K562 (cell line): Measurements from ENCODE around the gene MMP15. TPM values are rescaled to one million over a fixed set of nuclear protein-coding genes. Genes with fewer than 3 reads are reported as not detected.

Experiments used
- ARID1B ChIP-seq: fragments of 450-650 bp; IDR thresholded peaks from 2 replicates; pipeline ENCODE4 v1.6.1; 2016; ENCODE audit warnings: antibody characterized with exemption, mild to moderate bottlenecking, inconsistent platforms
- ASH1L ChIP-seq: fragments of 450-650 bp; IDR thresholded peaks from 2 replicates; pipeline ENCODE4 v1.6.1; 2018; ENCODE audit warnings: borderline replicate concordance, mild to moderate bottlenecking, low read depth; ENCODE audit not compliant: partially characterized antibody
- DNMT1 ChIP-seq: fragments of 450-650 bp; IDR thresholded peaks from 2 replicates; pipeline ENCODE4 v1.6.1; 2016; ENCODE audit warnings: antibody characterized with exemption, mild to moderate bottlenecking
- HCFC1 ChIP-seq: IDR thresholded peaks from 2 replicates; pipeline ENCODE4 v1.6.1; 2012; ENCODE audit warnings: low read depth, low read length, improper control_type of control experiment
- HDAC1 ChIP-seq, 2 experiments: fragments of 450-650 bp; IDR thresholded peaks; 2 replicates each; pipeline ENCODE4 v1.6.1; 2016 to 2017; ENCODE audit warnings: inconsistent platforms in 1 of 2, mild to moderate bottlenecking in 1 of 2, moderate library complexity in 1 of 2
- KLF10 ChIP-seq: fragments of 250-450 bp; sonication (Bioruptor Pico); IDR thresholded peaks from 2 replicates; pipeline ENCODE4 v1.6.1; 2021; ENCODE audit warnings: matching md5 sums
- NCOA4 ChIP-seq: fragments of 450-650 bp; IDR thresholded peaks from 2 replicates; pipeline ENCODE4 v1.6.1; 2018; ENCODE audit warnings: mild to moderate bottlenecking; ENCODE audit not compliant: partially characterized antibody
- NFIC ChIP-seq: fragments of 450-650 bp; IDR thresholded peaks from 2 replicates; pipeline ENCODE4 v1.6.1; 2017; ENCODE audit warnings: mild to moderate bottlenecking, inconsistent platforms
- POLR2B ChIP-seq: fragments of 450-650 bp; IDR thresholded peaks from 2 replicates; pipeline ENCODE4 v1.6.1; 2018; ENCODE audit warnings: low read depth; ENCODE audit not compliant: partially characterized antibody
- RAD21 ChIP-seq, 2 experiments: fragments of 250-450 bp in 1 of 2; fragments of 450-650 bp in 1 of 2; sonication (Bioruptor Pico) in 1 of 2; formaldehyde crosslinking in 1 of 2; IDR thresholded peaks in 1 of 2; conservative IDR thresholded peaks in 1 of 2; 2 replicates each; pipeline versions ENCODE4 v1.4.0 to v1.8.0; 2020 to 2022; ENCODE audit warnings: mild to moderate bottlenecking in 2 of 2, moderate library complexity in 1 of 2
- TAL1 ChIP-seq: fragments of 450-650 bp; IDR thresholded peaks from 2 replicates; pipeline ENCODE4 v1.6.1; 2016; ENCODE audit warnings: mild to moderate bottlenecking
- polyA plus RNA-seq, 8 experiments: library from polyadenylated mRNA; depleted of rRNA in 4 of 8; stranded (reverse) in 5 of 8; unstranded in 3 of 8; fragments of >200 nt; fragmentation: Nextera tagmentation in 2 of 8; fragmentation: Illumina TruSeq in 1 of 8; extraction: Ambion mirVana in 2 of 8; extraction: Trizol in 1 of 8; gene quantifications; 2 replicates each; pipeline versions ENCODE4 v1.2.1 to v1.2.3, GENCODE V29; 2011 to 2014; ENCODE audit warnings: inconsistent platforms in 1 of 8, missing spikeins in 1 of 8
- total RNA-seq, 7 experiments: library from RNA; depleted of rRNA in 6 of 7; stranded (reverse); fragments of >200 nt in 6 of 7; fragmentation: Illumina TruSeq in 2 of 7; extraction: Trizol in 2 of 7; gene quantifications; 2 replicates each; pipeline versions ENCODE4 v1.2.1 to v1.2.3, GENCODE V29; 2011 to 2021; ENCODE audit warnings: low replicate concordance in 1 of 7
- TF ChIP-seq, protein P1 (sequence below), 2 experiments: fragments of 450-650 bp; formaldehyde crosslinking in 1 of 2; IDR thresholded peaks; 2 replicates each; pipeline versions ENCODE4 v1.4.0 to v1.6.1; 2014 to 2020; ENCODE audit warnings: mild to moderate bottlenecking in 2 of 2, borderline replicate concordance in 1 of 2, low read depth in 1 of 2
- TF ChIP-seq, protein P2 (sequence below): fragments of 250-450 bp; sonication (Bioruptor Pico); IDR thresholded peaks from 2 replicates; pipeline ENCODE4 v1.6.1; 2021; ENCODE audit warnings: mild to moderate bottlenecking
- TF ChIP-seq, protein P3 (sequence below): fragments of 450-650 bp; formaldehyde crosslinking; IDR thresholded peaks from 2 replicates; pipeline ENCODE4 v1.4.0; 2022; ENCODE audit warnings: missing genetic modification characterization
- TF ChIP-seq, protein P4 (sequence below): fragments of 450-650 bp; formaldehyde crosslinking; conservative IDR thresholded peaks from 2 replicates; pipeline ENCODE4 v1.4.0; 2022; ENCODE audit warnings: mild to moderate bottlenecking, missing genetic modification characterization

MMP15 gene
- total and polyA plus RNA-seq, 9 of the 15 experiments (the other 6 are each of a cell fraction or from before 2014, with no cell fraction given) = 0.01 to 20.4 (median 5.5) TPM

DNA sequence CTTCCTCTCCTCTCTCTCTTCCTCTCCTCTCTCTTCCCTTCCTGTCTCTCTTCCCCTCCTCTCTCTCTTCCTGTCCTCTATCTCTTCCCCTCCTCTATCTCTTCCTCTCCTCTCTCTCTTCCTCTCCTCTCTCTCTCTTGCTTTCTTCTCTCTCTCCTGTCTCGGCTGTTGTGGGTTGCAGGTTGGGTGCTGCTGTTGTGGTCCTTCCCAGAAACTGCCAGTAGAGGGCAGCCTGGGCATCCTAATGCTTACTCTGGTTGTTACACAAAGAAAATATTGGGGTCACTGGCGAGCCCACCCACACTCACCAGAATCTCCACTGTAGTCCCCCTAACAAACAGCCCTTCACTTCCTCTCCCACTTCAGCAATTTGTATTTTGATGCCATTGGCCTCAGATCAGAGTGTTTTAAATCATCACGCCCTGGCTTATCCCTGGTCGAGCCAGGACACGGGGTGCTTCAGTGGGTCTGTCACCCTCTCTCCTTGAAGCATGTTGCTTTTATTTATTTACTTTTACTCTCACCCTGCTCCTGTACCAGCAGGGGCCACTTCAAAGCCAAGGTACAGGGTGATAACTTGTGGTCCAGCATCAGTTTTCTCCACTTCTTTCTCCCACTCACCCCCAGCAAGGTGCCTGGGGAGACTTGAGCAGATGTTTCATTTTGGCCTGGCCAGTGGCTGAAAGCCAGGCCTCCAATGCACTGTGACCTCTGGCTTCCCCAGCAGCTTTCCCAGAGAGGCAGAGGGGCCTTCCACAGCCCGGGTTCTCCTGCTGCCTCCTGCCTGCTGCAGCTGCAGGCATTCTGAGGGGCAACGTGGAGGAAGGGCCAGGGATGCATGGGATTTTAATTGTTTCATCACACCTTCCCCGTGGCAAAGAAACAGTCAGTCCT lies 4.7 kb upstream of the MMP15 start (continued):
- TF ChIP-seq, protein P1, sequence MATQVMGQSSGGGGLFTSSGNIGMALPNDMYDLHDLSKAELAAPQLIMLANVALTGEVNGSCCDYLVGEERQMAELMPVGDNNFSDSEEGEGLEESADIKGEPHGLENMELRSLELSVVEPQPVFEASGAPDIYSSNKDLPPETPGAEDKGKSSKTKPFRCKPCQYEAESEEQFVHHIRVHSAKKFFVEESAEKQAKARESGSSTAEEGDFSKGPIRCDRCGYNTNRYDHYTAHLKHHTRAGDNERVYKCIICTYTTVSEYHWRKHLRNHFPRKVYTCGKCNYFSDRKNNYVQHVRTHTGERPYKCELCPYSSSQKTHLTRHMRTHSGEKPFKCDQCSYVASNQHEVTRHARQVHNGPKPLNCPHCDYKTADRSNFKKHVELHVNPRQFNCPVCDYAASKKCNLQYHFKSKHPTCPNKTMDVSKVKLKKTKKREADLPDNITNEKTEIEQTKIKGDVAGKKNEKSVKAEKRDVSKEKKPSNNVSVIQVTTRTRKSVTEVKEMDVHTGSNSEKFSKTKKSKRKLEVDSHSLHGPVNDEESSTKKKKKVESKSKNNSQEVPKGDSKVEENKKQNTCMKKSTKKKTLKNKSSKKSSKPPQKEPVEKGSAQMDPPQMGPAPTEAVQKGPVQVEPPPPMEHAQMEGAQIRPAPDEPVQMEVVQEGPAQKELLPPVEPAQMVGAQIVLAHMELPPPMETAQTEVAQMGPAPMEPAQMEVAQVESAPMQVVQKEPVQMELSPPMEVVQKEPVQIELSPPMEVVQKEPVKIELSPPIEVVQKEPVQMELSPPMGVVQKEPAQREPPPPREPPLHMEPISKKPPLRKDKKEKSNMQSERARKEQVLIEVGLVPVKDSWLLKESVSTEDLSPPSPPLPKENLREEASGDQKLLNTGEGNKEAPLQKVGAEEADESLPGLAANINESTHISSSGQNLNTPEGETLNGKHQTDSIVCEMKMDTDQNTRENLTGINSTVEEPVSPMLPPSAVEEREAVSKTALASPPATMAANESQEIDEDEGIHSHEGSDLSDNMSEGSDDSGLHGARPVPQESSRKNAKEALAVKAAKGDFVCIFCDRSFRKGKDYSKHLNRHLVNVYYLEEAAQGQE (IDR thresholded peaks at IDR 0.05; ENCODE audit: borderline replicate concordance) = peak; percentile 84
- TF ChIP-seq, protein P1 (CRISPR knock-in tag; IDR thresholded peaks at IDR 0.05; ENCODE audit: low read depth) = no peak
- TF ChIP-seq HCFC1 (0 out of 2 replicates have a peak, but pooled peaks have one; percentile 16), NCOA4 (peak; percentile 35), RAD21 (CRISPR knock-in tag; conservative IDR thresholded peaks at IDR 0.05 in 1 of 2, IDR thresholded peaks at IDR 0.05 in 1 of 2) (peak; percentile 82 to 90), KLF10 (CRISPR knock-in tag) (no peak), ARID1B (peak; percentile 36), DNMT1 (peak; percentile 56; the same call in 1 of the 2 replicates), POLR2B (peak; percentile 40), ASH1L (peak; percentile 21), TAL1 (peak; percentile 18; the same call in 1 of the 2 replicates), HDAC1 (IDR thresholded peaks at IDR 0.05) (peak in 1 of 2 experiments; percentile 69; a peak in 2 of 4 replicates), NFIC (peak; percentile 47; the same call in 1 of the 2 replicates)
- TF ChIP-seq, protein P2, sequence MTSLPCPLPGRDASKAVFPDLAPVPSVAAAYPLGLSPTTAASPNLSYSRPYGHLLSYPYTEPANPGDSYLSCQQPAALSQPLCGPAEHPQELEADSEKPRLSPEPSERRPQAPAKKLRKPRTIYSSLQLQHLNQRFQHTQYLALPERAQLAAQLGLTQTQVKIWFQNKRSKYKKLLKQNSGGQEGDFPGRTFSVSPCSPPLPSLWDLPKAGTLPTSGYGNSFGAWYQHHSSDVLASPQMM (CRISPR knock-in tag) = no peak
- TF ChIP-seq, protein P3, sequence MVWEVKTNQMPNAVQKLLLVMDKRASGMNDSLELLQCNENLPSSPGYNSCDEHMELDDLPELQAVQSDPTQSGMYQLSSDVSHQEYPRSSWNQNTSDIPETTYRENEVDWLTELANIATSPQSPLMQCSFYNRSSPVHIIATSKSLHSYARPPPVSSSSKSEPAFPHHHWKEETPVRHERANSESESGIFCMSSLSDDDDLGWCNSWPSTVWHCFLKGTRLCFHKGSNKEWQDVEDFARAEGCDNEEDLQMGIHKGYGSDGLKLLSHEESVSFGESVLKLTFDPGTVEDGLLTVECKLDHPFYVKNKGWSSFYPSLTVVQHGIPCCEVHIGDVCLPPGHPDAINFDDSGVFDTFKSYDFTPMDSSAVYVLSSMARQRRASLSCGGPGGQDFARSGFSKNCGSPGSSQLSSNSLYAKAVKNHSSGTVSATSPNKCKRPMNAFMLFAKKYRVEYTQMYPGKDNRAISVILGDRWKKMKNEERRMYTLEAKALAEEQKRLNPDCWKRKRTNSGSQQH (CRISPR knock-in tag) = peak; percentile 36; the same call in 1 of the 2 replicates
- TF ChIP-seq, protein P4, sequence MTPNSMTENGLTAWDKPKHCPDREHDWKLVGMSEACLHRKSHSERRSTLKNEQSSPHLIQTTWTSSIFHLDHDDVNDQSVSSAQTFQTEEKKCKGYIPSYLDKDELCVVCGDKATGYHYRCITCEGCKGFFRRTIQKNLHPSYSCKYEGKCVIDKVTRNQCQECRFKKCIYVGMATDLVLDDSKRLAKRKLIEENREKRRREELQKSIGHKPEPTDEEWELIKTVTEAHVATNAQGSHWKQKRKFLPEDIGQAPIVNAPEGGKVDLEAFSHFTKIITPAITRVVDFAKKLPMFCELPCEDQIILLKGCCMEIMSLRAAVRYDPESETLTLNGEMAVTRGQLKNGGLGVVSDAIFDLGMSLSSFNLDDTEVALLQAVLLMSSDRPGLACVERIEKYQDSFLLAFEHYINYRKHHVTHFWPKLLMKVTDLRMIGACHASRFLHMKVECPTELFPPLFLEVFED (CRISPR knock-in tag) = 0 out of 2 replicates have a peak, but pooled peaks have one; percentile 52
